GM12864 (cell line): ENCODE measurements around the gene PCBD1.

Experiments
- DNase-seq: peaks from one replicate; pipeline ENCODE4 v3.0.0-alpha.2; 2011; ENCODE audit warnings: low read depth
- H3K4me3 ChIP-seq: 2 replicates; pipeline ENCODE4 v1.5.1; 2011; ENCODE audit warnings: mild to moderate bottlenecking, low read depth, low read length, control low read depth
- CTCF ChIP-seq: IDR thresholded peaks from 2 replicates; pipeline ENCODE4 v1.5.1; 2011; ENCODE audit warnings: low read depth, mild to moderate bottlenecking, moderate library complexity, low read length, control low read depth, inconsistent platforms; ENCODE audit errors: missing control alignments

Gene PCBD1

GRCh38 chr10:70840836-70841235, 47.5 kb downstream of the PCBD1 start:
- TF ChIP-seq CTCF, result no peak
- no peak overlapping the region for H3K4me3 ChIP-seq
- DNase-seq, result no peak

GRCh38 chr10:70838270-70838805, 50.0 kb downstream of the PCBD1 start:
- no peak for DNase-seq
- TF ChIP-seq CTCF, result no peak
- H3K4me3 ChIP-seq, result no peak overlapping the region

- TF ChIP-seq CTCF, result no peak
- DNase-seq, result no peak
- no peak overlapping the region for H3K4me3 ChIP-seq
Observed at GRCh38 chr10:70837660-70838059, 50.7 kb downstream of the PCBD1 start.

- no peak for DNase-seq
- no peak overlapping the region for H3K4me3 ChIP-seq
- TF ChIP-seq CTCF, result no peak
Observed at GRCh38 chr10:70836319-70836718, 52.0 kb downstream of the PCBD1 start.

GRCh38 chr10:70834441-70835151, 53.8 kb downstream of the PCBD1 start:
- no peak for TF ChIP-seq CTCF
- H3K4me3 ChIP-seq, result no peak overlapping the region
- DNase-seq, result no peak

GRCh38 chr10:70834021-70834420, 54.3 kb downstream of the PCBD1 start:
- no peak overlapping the region for H3K4me3 ChIP-seq
- DNase-seq, result no peak
- TF ChIP-seq CTCF, result no peak

- H3K4me3 ChIP-seq, result no peak overlapping the region
- DNase-seq, result no peak
Observed at GRCh38 chr10:70833601-70834000, 54.8 kb downstream of the PCBD1 start.

More at GRCh38 chr10:70833601-70834000, 54.8 kb downstream of the PCBD1 start:
- TF ChIP-seq CTCF, result no peak
